Stimulated activated memory B cell treated with anti-CD40 and anti-IgM and Interleukin-4, amounts not matched to agents 10 μg/mL and 1 μg/mL and 100 μg/mL, for 72 hours (primary cell): Measurements from ENCODE around the gene USP16.
A peak's percentile ranks its signal among the peaks of the same experiment; 100 is the strongest.
"Not testable (repeated sequence)": the region's sequence is repeated elsewhere in the genome, so short reads cannot be mapped to it uniquely, and the experiment has no call there.

Experiments used
- ATAC-seq: fragments of 150-1000 bp; cut with Tn5 transposase; 2 replicates; pipeline ENCODE4 v1.10.0; 2021
- H3K27ac Mint-ChIP-seq: one replicate; pipeline ENCODE4 v1.8.0; 2022; ENCODE audit warnings: mild to moderate bottlenecking, mixed read lengths
- H3K27me3 Mint-ChIP-seq: one replicate; pipeline ENCODE4 v1.8.0; 2022; ENCODE audit warnings: mixed read lengths
- H3K36me3 Mint-ChIP-seq: one replicate; pipeline ENCODE4 v1.8.0; 2022; ENCODE audit warnings: mixed read lengths
- H3K4me1 Mint-ChIP-seq: one replicate; pipeline ENCODE4 v1.8.0; 2022; ENCODE audit warnings: mixed read lengths
- H3K4me3 Mint-ChIP-seq: one replicate; pipeline ENCODE4 v1.8.0; 2022; ENCODE audit warnings: mild to moderate bottlenecking, moderate library complexity, mixed read lengths
- H3K9me3 Mint-ChIP-seq: one replicate; pipeline ENCODE4 v1.8.0; 2022; ENCODE audit warnings: mixed read lengths

Gene USP16

GRCh38 chr21:29024474-29025327, at the start of gene USP16:
Gene USP16 (plus strand): TSS chr21:29024668. CDS start chr21:29027914, 3,246 bp downstream.
- H3K36me3 Mint-ChIP-seq, result no peaks in the 10 kb centered on the region
- H3K4me1 Mint-ChIP-seq, result peaks cover 24% of the 10 kb centered on the region
- peak; percentile 99 for ATAC-seq
- H3K27ac Mint-ChIP-seq, result peak within 1 kb of the TSS; percentile 94
- no peaks in the 10 kb centered on the region for H3K9me3 Mint-ChIP-seq
- no peaks in the 10 kb centered on the region for H3K27me3 Mint-ChIP-seq
- H3K4me3 Mint-ChIP-seq, result peak within 1 kb of the TSS; percentile 89

GRCh38 chr21:28975397-28975796, 49.1 kb upstream of the USP16 start:
- Mint-ChIP-seq H3K4me3 (no peak overlapping the region), H3K9me3 (peaks cover 5% of the 10 kb centered on the region), H3K4me1 (peaks cover 14% of the 10 kb centered on the region), H3K27ac (no peak overlapping the region), H3K36me3 (peaks cover 61% of the 10 kb centered on the region), H3K27me3 (no peaks in the 10 kb centered on the region)
- ATAC-seq, result no peak

GRCh38 chr21:28979092-28979491, 45.4 kb upstream of the USP16 start:
- Mint-ChIP-seq H3K27me3 (no peaks in the 10 kb centered on the region), H3K27ac (no peak overlapping the region), H3K36me3 (peaks cover 65% of the 10 kb centered on the region), H3K4me3 (no peak overlapping the region), H3K9me3 (no peaks in the 10 kb centered on the region), H3K4me1 (peaks cover 12% of the 10 kb centered on the region)
- ATAC-seq, result no peak

GRCh38 chr21:28982637-28983036, 41.8 kb upstream of the USP16 start:
- Mint-ChIP-seq H3K9me3 (no peaks in the 10 kb centered on the region), H3K27ac (no peak overlapping the region), H3K36me3 (peaks cover 46% of the 10 kb centered on the region), H3K27me3 (no peaks in the 10 kb centered on the region), H3K4me3 (no peak overlapping the region), H3K4me1 (no peaks in the 10 kb centered on the region)
- no peak for ATAC-seq

- peaks cover 34% of the 10 kb centered on the region for H3K36me3 Mint-ChIP-seq
- no peak overlapping the region for H3K27ac Mint-ChIP-seq
These were observed 37.8 kb upstream of the USP16 start for GRCh38 chr21:28986677-28987076.

GRCh38 chr21:28988146-28988545, 36.3 kb upstream of the USP16 start:
- H3K4me3 Mint-ChIP-seq, ATAC-seq, H3K27me3 Mint-ChIP-seq, H3K9me3 Mint-ChIP-seq, H3K27ac Mint-ChIP-seq: not testable (repeated sequence)
- H3K36me3 Mint-ChIP-seq, result peaks cover 23% of the 10 kb centered on the region
- H3K4me1 Mint-ChIP-seq, result peaks cover 27% of the 10 kb centered on the region

More at GRCh38 chr21:28986677-28987076, 37.8 kb upstream of the USP16 start:
- H3K4me1 Mint-ChIP-seq, result peaks cover 21% of the 10 kb centered on the region
- no peaks in the 10 kb centered on the region for H3K9me3 Mint-ChIP-seq
- H3K4me3 Mint-ChIP-seq, result no peak overlapping the region
- no peak for ATAC-seq
- no peaks in the 10 kb centered on the region for H3K27me3 Mint-ChIP-seq

GRCh38 chr21:28991861-28992525, 32.5 kb upstream of the USP16 start:
- Mint-ChIP-seq H3K36me3 (peaks cover 16% of the 10 kb centered on the region), H3K4me1 (peaks cover 27% of the 10 kb centered on the region), H3K9me3 (no peaks in the 10 kb centered on the region), H3K27me3 (no peaks in the 10 kb centered on the region), H3K27ac (peak overlapping the region; percentile 86), H3K4me3 (peak overlapping the region; percentile 88)
- no peak for ATAC-seq

GRCh38 chr21:28992526-28993292, 31.8 kb upstream of the USP16 start, which contains the start of gene LTN1:
Gene LTN1 (minus strand): TSS chr21:28992877. CDS start chr21:28992805, 72 bp downstream.
- peak; percentile 100 for ATAC-seq
- Mint-ChIP-seq H3K27me3 (no peaks in the 10 kb centered on the region), H3K36me3 (peaks cover 16% of the 10 kb centered on the region), H3K4me1 (peaks cover 27% of the 10 kb centered on the region), H3K9me3 (no peaks in the 10 kb centered on the region), H3K27ac (peak within 1 kb of the TSS; percentile 86), H3K4me3 (peak within 1 kb of the TSS; percentile 88)

- H3K36me3 Mint-ChIP-seq, result peaks cover 16% of the 10 kb centered on the region
- H3K9me3 Mint-ChIP-seq, result no peaks in the 10 kb centered on the region
- ATAC-seq, result no peak
- H3K4me1 Mint-ChIP-seq, result peaks cover 27% of the 10 kb centered on the region
- peak overlapping the region; percentile 86 for H3K27ac Mint-ChIP-seq
- no peaks in the 10 kb centered on the region for H3K27me3 Mint-ChIP-seq
- peak overlapping the region; percentile 88 for H3K4me3 Mint-ChIP-seq
These were observed 31.2 kb upstream of the USP16 start for GRCh38 chr21:28993293-28993629.

GRCh38 chr21:29002442-29003144, 21.9 kb upstream of the USP16 start:
- ATAC-seq, result peak; percentile 100
- Mint-ChIP-seq H3K27me3 (no peaks in the 10 kb centered on the region), H3K9me3 (no peaks in the 10 kb centered on the region), H3K4me3 (peak overlapping the region; percentile 89), H3K4me1 (no peaks in the 10 kb centered on the region), H3K36me3 (peaks cover 8% of the 10 kb centered on the region), H3K27ac (peak overlapping the region; percentile 96)

- no peak for ATAC-seq
- H3K4me3 Mint-ChIP-seq, result no peak overlapping the region
- H3K27me3 Mint-ChIP-seq, result no peaks in the 10 kb centered on the region
- peaks cover 8% of the 10 kb centered on the region for H3K36me3 Mint-ChIP-seq
- H3K4me1 Mint-ChIP-seq, result no peaks in the 10 kb centered on the region
- no peaks in the 10 kb centered on the region for H3K9me3 Mint-ChIP-seq
- no peak overlapping the region for H3K27ac Mint-ChIP-seq
These were observed 18.8 kb upstream of the USP16 start for GRCh38 chr21:29005696-29006095.

- Mint-ChIP-seq H3K4me1 (no peaks in the 10 kb centered on the region), H3K27me3 (no peaks in the 10 kb centered on the region), H3K9me3 (no peaks in the 10 kb centered on the region), H3K4me3 (no peak overlapping the region), H3K36me3 (peaks cover 8% of the 10 kb centered on the region), H3K27ac (no peak overlapping the region)
- no peak for ATAC-seq
These were observed 17.3 kb upstream of the USP16 start for GRCh38 chr21:29007135-29007534.

GRCh38 chr21:29007810-29008209, 16.7 kb upstream of the USP16 start:
- no peaks in the 10 kb centered on the region for H3K4me1 Mint-ChIP-seq
- no peak for ATAC-seq
- H3K4me3 Mint-ChIP-seq, result no peak overlapping the region
- H3K9me3 Mint-ChIP-seq, result no peaks in the 10 kb centered on the region
- H3K27ac Mint-ChIP-seq, result no peak overlapping the region
- no peaks in the 10 kb centered on the region for H3K27me3 Mint-ChIP-seq
- H3K36me3 Mint-ChIP-seq, result peaks cover 8% of the 10 kb centered on the region

GRCh38 chr21:29008367-29008766, 16.1 kb upstream of the USP16 start:
- no peaks in the 10 kb centered on the region for H3K9me3 Mint-ChIP-seq
- H3K27ac Mint-ChIP-seq, result no peak overlapping the region
- peaks cover 8% of the 10 kb centered on the region for H3K36me3 Mint-ChIP-seq
- ATAC-seq, result no peak
- no peaks in the 10 kb centered on the region for H3K4me1 Mint-ChIP-seq
- no peaks in the 10 kb centered on the region for H3K27me3 Mint-ChIP-seq
- no peak overlapping the region for H3K4me3 Mint-ChIP-seq

- not testable (repeated sequence) for H3K27me3 Mint-ChIP-seq, H3K4me1 Mint-ChIP-seq, H3K4me3 Mint-ChIP-seq, H3K36me3 Mint-ChIP-seq, H3K27ac Mint-ChIP-seq, H3K9me3 Mint-ChIP-seq, ATAC-seq
These were observed 13.2 kb upstream of the USP16 start for GRCh38 chr21:29011236-29011635.
